D341Med (cell line): ENCODE measurements around the gene TLE3.

Source experiments
- DNase-seq: peaks from one replicate; pipeline ENCODE4 v3.0.0; 2012; ENCODE audit warnings: low spot score

Gene TLE3

DNA sequence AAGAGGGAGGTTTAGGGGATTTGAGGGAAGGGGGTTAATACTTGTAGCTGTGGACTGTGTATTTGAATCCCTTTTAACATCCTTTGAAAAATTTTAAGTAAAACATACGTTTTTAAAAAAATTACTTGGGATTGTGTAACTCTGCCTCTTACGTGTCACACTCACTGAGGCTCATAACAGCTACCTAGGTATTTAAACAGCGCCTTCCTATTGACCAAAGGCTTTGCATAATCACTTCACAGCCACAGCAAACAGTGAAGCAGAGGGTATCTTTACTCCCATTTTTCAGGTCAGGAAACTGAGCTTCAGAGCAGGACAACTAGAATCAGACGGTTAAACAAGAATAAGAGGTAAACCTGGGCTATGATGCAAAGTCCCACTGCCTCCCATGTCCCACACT is 95.9 kb downstream of the TLE3 start:
- no peak for DNase-seq

DNA sequence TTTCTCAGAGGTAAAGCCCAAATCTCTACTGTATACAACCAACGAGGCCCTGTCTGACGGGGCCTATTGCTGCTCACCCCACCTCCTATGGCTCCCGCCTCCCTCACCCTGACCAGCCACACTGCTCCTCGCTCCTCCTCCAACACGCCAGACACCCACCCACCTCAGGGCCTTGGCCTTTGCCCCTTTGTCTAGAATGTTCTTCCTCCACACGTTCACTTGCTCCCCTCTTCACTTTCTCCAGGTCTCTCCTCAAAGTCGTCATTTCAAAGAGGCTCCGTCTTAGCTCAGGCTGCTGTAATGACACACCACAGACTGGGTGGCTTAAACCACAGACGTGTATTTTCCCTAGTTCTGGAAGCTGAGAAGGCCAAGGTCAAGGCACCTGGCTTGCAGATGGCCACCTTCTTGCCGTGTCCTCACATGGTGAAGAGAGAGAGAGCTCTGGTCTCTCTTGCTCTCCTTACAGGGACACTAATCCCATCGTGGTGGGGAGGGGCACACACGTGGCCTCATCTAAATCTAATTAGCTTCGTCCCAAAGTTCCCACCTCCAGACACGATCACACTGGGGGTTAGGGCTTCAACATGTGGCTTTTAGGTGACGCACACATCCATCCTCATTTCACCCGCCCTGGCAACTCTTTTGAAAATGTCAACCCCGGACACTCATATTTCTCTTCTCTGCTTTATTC is 98.2 kb downstream of the TLE3 start:
- DNase-seq = no peak

DNA sequence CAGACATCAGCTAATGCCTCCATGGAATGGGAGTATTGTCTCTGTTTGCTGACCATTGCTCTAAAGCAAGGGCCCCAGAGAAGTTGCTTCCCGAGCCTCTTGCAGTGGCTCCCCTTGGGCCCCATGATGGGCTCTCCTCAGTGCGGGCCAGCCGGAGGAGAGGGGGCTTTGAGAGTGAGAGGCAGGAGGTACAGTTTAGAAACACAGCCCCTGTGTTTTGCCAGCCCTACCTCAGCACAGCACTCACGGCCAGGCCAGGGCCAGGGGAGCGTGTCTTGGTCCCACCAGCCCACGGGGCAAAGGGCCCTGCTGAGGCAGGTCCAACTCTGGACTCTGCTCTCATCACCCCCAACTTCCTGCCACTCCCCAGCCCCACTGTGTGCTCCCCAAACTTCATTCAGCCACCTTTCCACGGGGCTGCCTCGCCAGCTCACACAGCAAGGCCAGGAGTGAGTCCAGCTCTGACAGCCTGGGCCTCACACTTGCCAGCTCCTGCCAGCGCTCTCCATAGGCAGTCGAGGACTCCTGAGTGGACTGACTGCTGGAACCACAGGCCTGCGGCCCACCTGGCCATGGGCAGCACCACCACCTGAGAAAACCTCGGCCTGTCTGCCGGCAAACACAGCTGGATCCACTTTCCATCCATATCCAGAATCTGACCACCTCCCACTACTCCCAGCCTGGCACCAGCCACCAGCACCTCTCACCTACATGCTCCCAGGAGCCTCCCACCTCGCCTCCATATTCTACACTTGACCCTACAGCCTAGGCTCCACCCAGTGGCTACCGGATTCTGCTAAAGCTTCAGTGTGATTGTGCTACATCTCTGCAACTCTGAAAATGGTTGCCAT is 99.0 kb downstream of the TLE3 start:
- DNase-seq = no peak

DNA sequence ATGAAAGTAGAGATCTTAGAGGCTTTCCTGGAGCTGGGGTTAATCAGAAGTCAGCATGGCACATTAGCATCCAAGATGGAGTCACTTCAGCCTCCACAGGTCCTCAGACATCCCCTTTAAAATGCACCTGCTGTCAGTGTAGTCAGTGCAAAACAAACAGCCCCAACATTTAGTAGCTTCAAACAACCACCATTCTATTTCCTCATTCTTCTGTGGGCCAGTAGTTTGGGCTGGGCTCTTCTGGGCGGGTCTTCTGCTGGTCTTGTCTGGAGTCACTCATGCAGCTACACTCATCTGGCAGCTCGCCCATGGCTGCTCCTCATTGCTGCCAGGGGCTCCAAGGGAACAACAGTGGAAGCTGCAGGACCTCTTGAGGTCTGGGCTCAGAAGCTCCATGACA is 99.9 kb downstream of the TLE3 start:
- DNase-seq = no peak
